ENCODE measurements around the gene XIRP1. TPM values are rescaled to one million over a fixed set of nuclear protein-coding genes. Genes with fewer than 3 reads are reported as not detected.

The XIRP1 gene
- total and polyA plus RNA-seq, 7 donors, result 111 to 2,126 (median 601) TPM

DNA sequence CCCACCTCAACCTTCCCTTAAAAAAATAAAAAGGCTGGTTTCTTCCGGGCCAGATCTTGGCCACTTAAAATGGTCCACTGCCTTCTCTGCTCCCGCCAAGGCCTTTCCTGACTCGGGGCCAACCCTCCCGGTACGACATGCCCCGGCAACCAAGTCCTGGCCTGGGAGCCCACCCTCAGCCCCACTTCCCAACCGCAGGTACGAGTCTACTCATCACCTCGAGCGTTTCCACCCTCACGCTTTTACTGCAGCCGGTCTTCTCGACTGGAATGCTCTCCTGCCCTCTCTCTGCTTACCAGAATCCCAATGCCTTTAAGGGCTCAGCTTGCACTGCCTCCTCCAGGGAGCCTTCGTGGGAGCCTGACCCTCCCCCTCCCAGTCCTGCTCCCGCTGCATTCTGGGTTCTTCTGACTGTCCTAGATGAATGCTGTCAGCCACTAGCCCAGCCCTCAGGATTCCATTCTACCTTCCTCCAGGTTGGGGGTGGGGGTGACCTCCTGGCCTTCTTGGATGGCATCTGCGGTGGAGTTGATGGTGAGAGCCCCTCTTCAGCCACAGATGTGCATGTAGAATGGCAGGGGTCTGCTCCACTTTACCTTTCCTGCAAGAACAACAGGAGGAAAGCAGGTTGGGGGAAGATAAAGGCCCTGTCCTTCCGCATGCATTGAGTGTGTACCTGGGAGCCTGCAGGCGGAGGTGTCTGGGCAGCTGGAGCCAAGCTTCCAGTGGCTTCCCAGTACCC lies 37.9 kb downstream of the XIRP1 start:
- WGBS, 3 donors, result 44 to 52% (median 50%) methylated on average over 18 of the region's 18 CpGs
- DNase-seq (peak in 1 of 2 donors; percentile 69), ATAC-seq (no peak)
- peak overlapping the region; percentile 93 for H3K4me3 ChIP-seq
- H3K4me1 ChIP-seq, result peaks cover 31% of the 10 kb centered on the region
- no peaks in the 10 kb centered on the region for H3K36me3 ChIP-seq (ENCODE audit: insufficient read depth in 1 of 2, low read depth in 1 of 2)
- intact Hi-C loops (cut with DNase I), result no loop called here
- no peaks in the 10 kb centered on the region for H3K27me3 ChIP-seq (ENCODE audit: insufficient read depth in 3 of 3, low read length in 2 of 3)
- H3K27ac ChIP-seq, result peak overlapping the region; percentile 99
- TF ChIP-seq, protein P1, sequence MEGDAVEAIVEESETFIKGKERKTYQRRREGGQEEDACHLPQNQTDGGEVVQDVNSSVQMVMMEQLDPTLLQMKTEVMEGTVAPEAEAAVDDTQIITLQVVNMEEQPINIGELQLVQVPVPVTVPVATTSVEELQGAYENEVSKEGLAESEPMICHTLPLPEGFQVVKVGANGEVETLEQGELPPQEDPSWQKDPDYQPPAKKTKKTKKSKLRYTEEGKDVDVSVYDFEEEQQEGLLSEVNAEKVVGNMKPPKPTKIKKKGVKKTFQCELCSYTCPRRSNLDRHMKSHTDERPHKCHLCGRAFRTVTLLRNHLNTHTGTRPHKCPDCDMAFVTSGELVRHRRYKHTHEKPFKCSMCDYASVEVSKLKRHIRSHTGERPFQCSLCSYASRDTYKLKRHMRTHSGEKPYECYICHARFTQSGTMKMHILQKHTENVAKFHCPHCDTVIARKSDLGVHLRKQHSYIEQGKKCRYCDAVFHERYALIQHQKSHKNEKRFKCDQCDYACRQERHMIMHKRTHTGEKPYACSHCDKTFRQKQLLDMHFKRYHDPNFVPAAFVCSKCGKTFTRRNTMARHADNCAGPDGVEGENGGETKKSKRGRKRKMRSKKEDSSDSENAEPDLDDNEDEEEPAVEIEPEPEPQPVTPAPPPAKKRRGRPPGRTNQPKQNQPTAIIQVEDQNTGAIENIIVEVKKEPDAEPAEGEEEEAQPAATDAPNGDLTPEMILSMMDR (IDR thresholded peaks at IDR 0.05), result no peak
- H3K9me3 ChIP-seq, result no peaks in the 10 kb centered on the region

DNA sequence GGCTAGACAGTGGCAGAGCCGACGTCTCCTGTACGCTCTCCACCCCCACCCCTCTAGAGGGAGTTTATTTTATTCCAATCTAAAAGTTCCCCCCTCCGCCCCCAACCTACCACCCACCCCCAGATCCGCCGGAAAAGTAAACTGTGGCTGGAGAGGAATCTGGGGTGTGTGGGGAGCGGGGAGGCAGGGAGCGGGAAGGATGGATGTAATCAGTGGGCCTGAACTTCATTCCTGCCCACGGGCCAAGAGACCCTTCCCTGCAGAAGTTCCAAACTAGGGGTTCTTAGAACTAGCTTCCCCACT lies 38.5 kb downstream of the XIRP1 start:
- no peak for DNase-seq
- ATAC-seq, result no peak
- no peaks in the 10 kb centered on the region for H3K27me3 ChIP-seq (ENCODE audit: insufficient read depth in 3 of 3, low read length in 2 of 3)
- no peaks in the 10 kb centered on the region for H3K9me3 ChIP-seq
- no peaks in the 10 kb centered on the region for H3K36me3 ChIP-seq (ENCODE audit: insufficient read depth in 1 of 2, low read depth in 1 of 2)
- H3K27ac ChIP-seq, result peak overlapping the region; percentile 99
- WGBS, 3 donors, result 34 to 48% (median 44%) methylated on average over 9 of the region's 9 CpGs
- peak overlapping the region; percentile 93 for H3K4me3 ChIP-seq
- intact Hi-C loops (cut with DNase I), result no loop called here
- H3K4me1 ChIP-seq, result peaks cover 36% of the 10 kb centered on the region
- TF ChIP-seq, protein P1 (IDR thresholded peaks at IDR 0.05), result no peak

GRCh38 chr3:39150803-39151631 lies 41.4 kb downstream of the XIRP1 start:
- TF ChIP-seq, protein P1 (IDR thresholded peaks at IDR 0.05), result no peak
- Histone ChIP-seq H3K4me1 (peaks cover 63% of the 10 kb centered on the region), H3K27me3 (ENCODE audit: insufficient read depth in 3 of 3, low read length in 2 of 3) (no peaks in the 10 kb centered on the region), H3K4me3 (peak overlapping the region; percentile 93), H3K36me3 (ENCODE audit: insufficient read depth in 1 of 2, low read depth in 1 of 2) (peaks cover 0 to 5% of the 10 kb centered on the region in 2 donors), H3K9me3 (no peaks in the 10 kb centered on the region), H3K27ac (peak overlapping the region; percentile 99)
- WGBS, 3 donors, result 14 to 32% (median 19%) methylated on average over 8 to 9 of the region's 9 CpGs
- intact Hi-C loops (cut with DNase I), result loop anchor here in 1 of 2 donors (1.0 kb wide), 1 partner anchor 41 kb away; the partner anchor contains the start of gene XIRP1
- DNase-seq (peak; percentile 92), ATAC-seq (peak; percentile 22 to 30 (median 28))

DNA sequence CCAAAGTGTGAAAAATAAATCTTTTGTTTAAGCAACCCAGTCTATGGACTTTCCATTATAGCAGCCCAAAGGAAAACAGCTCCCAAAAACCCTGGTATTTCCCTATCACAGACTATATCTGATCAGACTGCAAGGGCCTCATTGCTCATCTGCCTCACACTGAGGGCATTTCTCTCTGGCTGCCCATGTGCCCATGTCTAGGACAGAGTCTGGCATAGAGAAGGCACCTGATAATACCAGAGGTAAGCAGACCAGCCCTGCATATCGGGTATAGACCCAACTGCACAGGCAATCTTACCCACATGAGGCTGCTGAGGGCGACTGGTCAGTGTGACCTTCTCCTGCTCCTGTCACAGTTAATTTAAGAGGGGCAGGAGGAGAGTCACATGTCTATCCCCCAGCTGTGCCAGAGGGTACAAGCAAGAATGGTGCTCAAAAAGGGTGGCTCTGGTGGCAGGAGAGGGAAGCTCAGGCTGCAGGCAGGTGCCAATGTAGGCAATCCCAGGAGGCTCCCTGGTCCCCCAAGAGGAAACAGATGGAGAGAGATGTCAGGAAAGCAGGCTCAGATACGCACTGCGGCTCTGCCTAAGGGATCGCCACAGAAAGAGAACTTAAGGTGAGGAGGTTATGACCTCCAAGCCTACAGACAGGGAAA lies 42.1 kb downstream of the XIRP1 start:
- 11 to 24% (median 13%) methylated on average over 5 of the region's 5 CpGs for whole genome bisulfite sequencing, 3 donors
- H3K36me3 ChIP-seq (ENCODE audit: insufficient read depth in 1 of 2, low read depth in 1 of 2), result peaks cover 0 to 12% of the 10 kb centered on the region in 2 donors
- peak overlapping the region; percentile 99 for H3K27ac ChIP-seq
- H3K4me1 ChIP-seq, result peaks cover 66% of the 10 kb centered on the region
- DNase-seq (no peak), ATAC-seq (peak in 3 of 4 donors; percentile 2 to 15 (median 9))
- no peaks in the 10 kb centered on the region for H3K27me3 ChIP-seq (ENCODE audit: insufficient read depth in 3 of 3, low read length in 2 of 3)
- intact Hi-C loops (cut with DNase I), result no loop called here
- H3K4me3 ChIP-seq, result peak overlapping the region; percentile 93
- H3K9me3 ChIP-seq, result no peaks in the 10 kb centered on the region
- TF ChIP-seq, protein P1 (IDR thresholded peaks at IDR 0.05), result peak; percentile 23

All from psoas muscle (tissue), 8 donors.